Thyroid gland (tissue), 4 donors: ENCODE measurements around the gene AKR1B1. TPM values are rescaled to one million over a fixed set of nuclear protein-coding genes. Genes with fewer than 3 reads are reported as not detected.

ENCODE experiments used
- DNase-seq, 2 donors: peaks; one replicate each; pipeline ENCODE4 v3.0.0-alpha.2; 2019
- H3K27ac ChIP-seq, 3 donors: fragments of 200-600 bp; sonication (generic); 1 replicate in 2 of 3; 2 replicates in 1 of 3; pipeline ENCODE4 v1.5.1; 2016 to 2019; ENCODE audit warnings: mild to moderate bottlenecking in 1 of 3, moderate library complexity in 1 of 3
- H3K27me3 ChIP-seq: fragments of 200-600 bp; sonication (generic); one replicate; pipeline ENCODE4 v1.5.1; 2019
- H3K36me3 ChIP-seq, 2 donors: fragments of 200-600 bp; sonication (generic); one replicate each; pipeline ENCODE4 v1.5.1; 2016 to 2019
- H3K4me1 ChIP-seq, 2 donors: fragments of 200-600 bp; sonication (generic); one replicate each; pipeline ENCODE4 v1.5.1; 2017 to 2019
- H3K4me3 ChIP-seq, 3 donors: fragments of 200-600 bp; sonication (generic); replicated peaks in 1 of 3; 1 replicate in 2 of 3; 2 replicates in 1 of 3; pipeline ENCODE4 v1.5.1; 2016; ENCODE audit warnings: mild to moderate bottlenecking in 1 of 3
- H3K9me3 ChIP-seq: fragments of 200-600 bp; sonication (generic); one replicate; pipeline ENCODE4 v1.5.1; 2017
- CTCF ChIP-seq, 6 experiments: fragments of 200-600 bp in 3 of 6; fragments of 450-650 bp in 3 of 6; sonication (generic) in 3 of 6; IDR thresholded peaks; one replicate each; pipeline ENCODE4 v1.5.1; 2016 to 2019; ENCODE audit warnings: antibody characterized with exemption in 6 of 6, mild to moderate bottlenecking in 2 of 6, inconsistent platforms in 1 of 6, moderate library complexity in 1 of 6
- POLR2A ChIP-seq, 2 donors: fragments of 450-650 bp; IDR thresholded peaks; one replicate each; pipeline ENCODE4 v1.6.1; 2017; ENCODE audit warnings: antibody characterized with exemption in 2 of 2, mild to moderate bottlenecking in 2 of 2, moderate library complexity in 1 of 2
- WGBS, 2 donors: methylation state at CpG; one replicate each; pipeline ENCODE4 v1.1.5; 2017; 5-methylcytosine and 5-hydroxymethylcytosine counted together
- intact Hi-C: fragments of 100-400 bp; cut with DNase I; formaldehyde crosslinking; loops from one replicate; pipeline ENCODE4 v1.15.1; 2023
- total RNA-seq, 4 donors: library from RNA; depleted of rRNA; stranded (reverse); fragments of >200 nt; gene quantifications; one replicate each; pipeline ENCODE4 v1.2.3, GENCODE V29; 2016

Gene AKR1B1
- total RNA-seq, 4 donors from 2014 or later = 39.4 to 103 (median 63.0) TPM

- Histone ChIP-seq H3K27me3 (no peaks in the 10 kb centered on the region), H3K9me3 (no peaks in the 10 kb centered on the region), H3K4me1 (no peaks in the 10 kb centered on the region), H3K36me3 (peaks cover 31 to 37% of the 10 kb centered on the region in 2 donors), H3K27ac (no peak overlapping the region), H3K4me3 (no peak overlapping the region)
- TF ChIP-seq POLR2A (IDR thresholded peaks at IDR 0.05) (no peak), CTCF (IDR thresholded peaks at IDR 0.05) (no peak)
- WGBS, 2 donors = 93 to 98% methylated on average over 4 of the region's 4 CpGs
- intact Hi-C loops = no loop called here
- no peak for DNase-seq
Measured at GRCh38 chr7:134440476-134440875, 18.4 kb downstream of the AKR1B1 start.

GRCh38 chr7:134440067-134440466 lies 18.8 kb downstream of the AKR1B1 start:
- H3K4me1 ChIP-seq = no peaks in the 10 kb centered on the region
- H3K27me3 ChIP-seq = no peaks in the 10 kb centered on the region
- H3K4me3 ChIP-seq = no peak overlapping the region
- DNase-seq = no peak
- TF ChIP-seq CTCF (IDR thresholded peaks at IDR 0.05) (no peak), POLR2A (IDR thresholded peaks at IDR 0.05) (no peak)
- H3K9me3 ChIP-seq = no peaks in the 10 kb centered on the region
- no peak overlapping the region for H3K27ac ChIP-seq
- intact Hi-C loops = no loop called here
- peaks cover 29 to 37% of the 10 kb centered on the region in 2 donors for H3K36me3 ChIP-seq
- WGBS, 2 donors = 90 to 96% methylated on average over 8 of the region's 8 CpGs

- no peaks in the 10 kb centered on the region for H3K27me3 ChIP-seq
- intact Hi-C loops = no loop called here
- DNase-seq = no peak
- WGBS, 2 donors = 79 to 88% methylated on average over 4 of the region's 4 CpGs
- H3K4me3 ChIP-seq = no peak overlapping the region
- no peak overlapping the region for H3K27ac ChIP-seq
- TF ChIP-seq CTCF (IDR thresholded peaks at IDR 0.05) = no peak
- no peak for TF ChIP-seq POLR2A (IDR thresholded peaks at IDR 0.05)
- H3K9me3 ChIP-seq = no peaks in the 10 kb centered on the region
- no peaks in the 10 kb centered on the region for H3K4me1 ChIP-seq
- peaks cover 19 to 27% of the 10 kb centered on the region in 2 donors for H3K36me3 ChIP-seq
Measured at GRCh38 chr7:134438946-134439345, 20.0 kb downstream of the AKR1B1 start.

GRCh38 chr7:134435161-134435920 lies 23.6 kb downstream of the AKR1B1 start:
- Histone ChIP-seq H3K9me3 (no peaks in the 10 kb centered on the region), H3K27me3 (no peaks in the 10 kb centered on the region), H3K4me1 (peaks cover 0 to 5% of the 10 kb centered on the region in 2 donors), H3K4me3 (no peak overlapping the region), H3K27ac (no peak overlapping the region), H3K36me3 (peaks cover 0 to 2% of the 10 kb centered on the region in 2 donors)
- intact Hi-C loops = no loop called here
- DNase-seq = no peak
- WGBS, 2 donors = 91 to 94% methylated on average over 12 of the region's 12 CpGs
- TF ChIP-seq POLR2A (IDR thresholded peaks at IDR 0.05) (no peak), CTCF (IDR thresholded peaks at IDR 0.05) (no peak)

- Histone ChIP-seq H3K27me3 (no peaks in the 10 kb centered on the region), H3K4me3 (no peak overlapping the region), H3K36me3 (no peaks in the 10 kb centered on the region), H3K9me3 (no peaks in the 10 kb centered on the region), H3K4me1 (peaks cover 0 to 5% of the 10 kb centered on the region in 2 donors), H3K27ac (no peak overlapping the region)
- 88 to 93% methylated on average over 5 of the region's 5 CpGs for WGBS, 2 donors
- no peak for DNase-seq
- TF ChIP-seq CTCF (IDR thresholded peaks at IDR 0.05) = no peak
- no peak for TF ChIP-seq POLR2A (IDR thresholded peaks at IDR 0.05)
- intact Hi-C loops = loop anchor here (5.0 kb wide), 1 partner anchor 173 kb away; no protein-coding TSS in a partner anchor
Measured at GRCh38 chr7:134434701-134435100, 24.2 kb downstream of the AKR1B1 start.
